Measurements from ENCODE around the gene TTLL5.
A peak's percentile ranks its signal among the peaks of the same experiment; 100 is the strongest.

TTLL5 gene

GRCh38 chr14:75806352-75806832, 145.3 kb downstream of the TTLL5 start:
- DNase-seq (ENCODE audit: low read depth in 1 of 2, low spot score in 1 of 2): no peak
- in situ Hi-C loops (cut with HindIII; ENCODE audit: low pct_unique_long_range_greater_than_20kb, low sequenced_read_pairs): no loop called here
- TF ChIP-seq JUND (IDR thresholded peaks at IDR 0.05; ENCODE audit: low read depth): no peak

GRCh38 chr14:75807667-75808360, 146.8 kb downstream of the TTLL5 start:
- no peak for DNase-seq (ENCODE audit: low read depth in 1 of 2, low spot score in 1 of 2)
- in situ Hi-C loops (cut with HindIII; ENCODE audit: low pct_unique_long_range_greater_than_20kb, low sequenced_read_pairs): no loop called here
- TF ChIP-seq JUND (IDR thresholded peaks at IDR 0.05; ENCODE audit: low read depth): no peak

GRCh38 chr14:75811136-75811829, 150.2 kb downstream of the TTLL5 start:
- no peak for TF ChIP-seq JUND (IDR thresholded peaks at IDR 0.05; ENCODE audit: low read depth)
- no peak for DNase-seq (ENCODE audit: low read depth in 1 of 2, low spot score in 1 of 2)
- in situ Hi-C loops (cut with HindIII; ENCODE audit: low pct_unique_long_range_greater_than_20kb, low sequenced_read_pairs): no loop called here

GRCh38 chr14:75811872-75812499, 150.9 kb downstream of the TTLL5 start:
- DNase-seq (ENCODE audit: low read depth in 1 of 2, low spot score in 1 of 2): peak in 1 of 2 experiments; percentile 65
- TF ChIP-seq JUND (IDR thresholded peaks at IDR 0.05; ENCODE audit: low read depth): no peak
- in situ Hi-C loops (cut with HindIII; ENCODE audit: low pct_unique_long_range_greater_than_20kb, low sequenced_read_pairs): no loop called here

- in situ Hi-C loops (cut with HindIII; ENCODE audit: low pct_unique_long_range_greater_than_20kb, low sequenced_read_pairs): no loop called here
- DNase-seq (ENCODE audit: low read depth in 1 of 2, low spot score in 1 of 2): no peak
- TF ChIP-seq JUND (IDR thresholded peaks at IDR 0.05; ENCODE audit: low read depth): no peak
These were observed 151.6 kb downstream of the TTLL5 start for GRCh38 chr14:75812622-75813021.

- DNase-seq (ENCODE audit: low read depth in 1 of 2, low spot score in 1 of 2): no peak
- no peak for TF ChIP-seq JUND (IDR thresholded peaks at IDR 0.05; ENCODE audit: low read depth)
- in situ Hi-C loops (cut with HindIII; ENCODE audit: low pct_unique_long_range_greater_than_20kb, low sequenced_read_pairs): no loop called here
These were observed 159.7 kb downstream of the TTLL5 start for GRCh38 chr14:75820761-75821160.

- DNase-seq (ENCODE audit: low read depth in 1 of 2, low spot score in 1 of 2): no peak
- in situ Hi-C loops (cut with HindIII; ENCODE audit: low pct_unique_long_range_greater_than_20kb, low sequenced_read_pairs): no loop called here
- no peak for TF ChIP-seq JUND (IDR thresholded peaks at IDR 0.05; ENCODE audit: low read depth)
These were observed 160.9 kb downstream of the TTLL5 start for GRCh38 chr14:75821831-75822521.

GRCh38 chr14:75822522-75823141, 161.6 kb downstream of the TTLL5 start:
- DNase-seq (ENCODE audit: low read depth in 1 of 2, low spot score in 1 of 2): no peak
- in situ Hi-C loops (cut with HindIII; ENCODE audit: low pct_unique_long_range_greater_than_20kb, low sequenced_read_pairs): no loop called here

GRCh38 chr14:75823334-75823733, 162.3 kb downstream of the TTLL5 start:
- in situ Hi-C loops (cut with HindIII; ENCODE audit: low pct_unique_long_range_greater_than_20kb, low sequenced_read_pairs): no loop called here
- no peak for DNase-seq (ENCODE audit: low read depth in 1 of 2, low spot score in 1 of 2)
- no peak for TF ChIP-seq JUND (IDR thresholded peaks at IDR 0.05; ENCODE audit: low read depth)

More at GRCh38 chr14:75822522-75823141, 161.6 kb downstream of the TTLL5 start:
- TF ChIP-seq JUND (IDR thresholded peaks at IDR 0.05; ENCODE audit: low read depth): no peak

- TF ChIP-seq JUND (IDR thresholded peaks at IDR 0.05; ENCODE audit: low read depth): no peak
- no peak for DNase-seq (ENCODE audit: low read depth in 1 of 2, low spot score in 1 of 2)
- in situ Hi-C loops (cut with HindIII; ENCODE audit: low pct_unique_long_range_greater_than_20kb, low sequenced_read_pairs): no loop called here
These were observed 163.3 kb downstream of the TTLL5 start for GRCh38 chr14:75824318-75824717.

- in situ Hi-C loops (cut with HindIII; ENCODE audit: low pct_unique_long_range_greater_than_20kb, low sequenced_read_pairs): no loop called here
- no peak for TF ChIP-seq JUND (IDR thresholded peaks at IDR 0.05; ENCODE audit: low read depth)
These were observed 164.1 kb downstream of the TTLL5 start for GRCh38 chr14:75825147-75825592.

GRCh38 chr14:75826599-75826998, 165.6 kb downstream of the TTLL5 start:
- no peak for TF ChIP-seq JUND (IDR thresholded peaks at IDR 0.05; ENCODE audit: low read depth)
- in situ Hi-C loops (cut with HindIII; ENCODE audit: low pct_unique_long_range_greater_than_20kb, low sequenced_read_pairs): no loop called here
- DNase-seq (ENCODE audit: low read depth in 1 of 2, low spot score in 1 of 2): no peak

More at GRCh38 chr14:75825147-75825592, 164.1 kb downstream of the TTLL5 start:
- DNase-seq (ENCODE audit: low read depth in 1 of 2, low spot score in 1 of 2): no peak

Measured in T47D (cell line).